GM19023 (cell line): Measurements from ENCODE around the gene WWTR1.

Source experiments
- ATAC-seq: cut with Tn5 transposase; IDR thresholded peaks from one replicate; pipeline ENCODE4 v1.9.1; 2021; ENCODE audit warnings: mild to moderate bottlenecking, moderate library complexity; ENCODE audit not compliant: unreplicated experiment

Gene WWTR1

DNA sequence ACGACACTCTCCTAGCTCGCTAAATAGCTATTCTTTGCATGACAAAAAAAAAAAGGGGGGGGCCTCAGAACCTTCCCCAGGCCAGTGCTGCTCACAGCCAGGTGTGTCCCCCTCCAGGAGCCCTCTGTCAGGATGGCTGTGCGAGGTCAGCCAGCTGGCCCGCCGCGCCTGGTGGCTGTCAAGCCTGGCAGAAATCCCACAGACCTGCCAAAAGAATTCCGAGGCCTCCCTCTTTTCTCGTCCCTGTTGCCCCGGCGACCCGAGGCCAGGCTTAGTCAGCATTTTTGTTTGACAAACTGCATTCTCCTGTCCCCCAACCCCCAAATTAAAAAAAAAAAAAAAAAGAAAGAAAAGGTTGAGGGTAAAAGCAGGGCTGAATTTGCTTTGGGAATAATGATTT, 121.4 kb downstream of the WWTR1 start:
- no peak for ATAC-seq

DNA sequence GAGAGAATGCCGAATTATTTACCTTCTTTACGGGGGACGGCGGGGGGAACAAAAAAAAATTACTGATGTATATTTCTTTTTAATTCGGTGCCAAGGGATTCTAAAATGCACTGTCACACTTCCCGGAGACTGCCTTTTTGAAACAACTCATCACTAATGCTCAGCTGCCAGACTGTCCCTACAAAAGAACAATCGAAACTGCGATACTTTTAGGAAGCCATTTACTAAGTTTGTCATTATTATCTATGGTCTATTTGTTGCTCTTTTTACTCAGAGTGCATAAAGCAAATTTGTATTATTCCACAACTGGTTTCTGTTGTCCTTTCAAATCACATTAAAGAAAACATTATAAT, 122.5 kb downstream of the WWTR1 start:
- no peak for ATAC-seq

DNA sequence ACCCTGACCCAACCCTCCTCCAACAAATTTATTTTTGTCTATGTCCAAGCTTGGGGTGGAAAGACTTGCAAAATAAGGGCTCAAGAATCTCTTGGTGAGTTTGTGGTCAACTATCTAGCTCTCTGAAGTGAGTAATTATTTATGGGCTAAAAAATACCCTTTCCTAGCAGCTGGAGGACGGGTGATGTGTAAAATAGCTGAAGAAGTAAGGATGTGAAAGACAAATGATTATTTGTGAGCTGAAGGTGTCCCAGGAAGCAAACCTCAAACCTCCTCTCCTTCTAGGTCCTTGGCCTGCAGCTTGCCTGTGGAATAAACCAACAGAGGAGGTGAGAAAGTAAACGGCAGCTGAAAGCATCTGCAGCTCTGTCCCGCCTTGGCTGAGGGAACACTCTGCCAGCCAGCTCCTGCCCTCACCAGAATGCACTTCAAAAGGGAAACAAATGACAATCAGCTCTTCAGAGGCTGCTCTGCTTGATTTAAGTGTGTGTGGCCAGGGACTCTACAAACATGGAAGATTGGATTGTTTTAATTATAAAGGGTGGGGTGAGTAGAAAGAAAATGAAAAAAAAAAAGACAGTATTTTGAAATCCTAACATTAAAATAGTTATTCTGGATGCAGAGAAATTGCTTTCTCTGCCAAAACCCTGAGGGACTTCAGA, 123.0 kb downstream of the WWTR1 start:
- no peak for ATAC-seq

DNA sequence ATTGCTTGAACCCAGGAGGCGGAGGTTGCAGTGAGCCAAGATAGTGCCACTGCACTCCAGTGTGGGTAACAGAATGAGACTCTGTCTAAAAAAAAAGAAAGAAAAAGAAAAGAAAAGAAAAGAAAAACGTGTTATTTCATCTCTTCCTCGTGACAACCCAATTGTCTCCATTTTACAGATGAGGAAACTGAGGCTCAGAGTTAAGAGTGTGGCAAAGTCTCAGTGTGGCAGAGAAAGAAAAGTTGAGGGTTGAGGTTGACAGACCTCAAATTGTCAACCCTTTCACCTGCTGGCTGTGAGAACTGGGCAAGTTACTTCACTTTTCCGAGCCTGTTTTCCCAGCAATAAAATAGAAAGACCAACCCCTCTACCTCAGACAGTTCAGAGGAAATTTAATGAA, 123.7 kb downstream of the WWTR1 start:
- ATAC-seq = no peak

DNA sequence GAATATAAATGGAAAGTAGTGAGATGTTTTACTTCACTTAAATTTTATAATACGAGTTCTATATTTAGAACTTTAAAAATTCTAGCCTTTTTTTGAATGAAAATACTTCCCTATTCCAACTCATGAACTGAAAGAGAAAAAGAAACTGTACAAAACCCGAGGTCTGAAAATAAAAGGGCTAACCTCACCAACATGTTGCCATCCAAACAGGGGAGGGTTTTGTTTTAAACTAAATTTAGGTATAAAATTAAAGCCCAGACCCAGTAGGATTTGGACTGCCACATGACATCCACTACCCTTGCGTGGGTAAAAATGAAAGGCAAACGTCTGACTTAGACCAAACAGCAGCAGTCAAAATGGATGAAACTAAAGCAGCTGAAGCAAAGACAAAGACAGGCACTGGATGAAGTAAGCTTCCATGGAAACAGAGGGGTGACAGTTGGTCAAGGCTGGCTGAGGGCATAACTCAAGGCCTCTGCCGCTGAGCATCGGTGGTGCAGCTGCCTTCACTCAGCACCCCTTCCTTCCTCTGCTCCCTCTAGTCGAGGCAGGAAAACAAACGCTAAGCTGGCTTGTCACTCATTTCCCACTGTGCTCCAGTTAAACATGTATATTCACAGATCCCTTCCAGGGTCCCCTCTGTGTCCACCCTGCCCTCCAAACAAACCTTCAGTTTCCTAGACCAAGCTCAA, 125.2 kb downstream of the WWTR1 start:
- ATAC-seq = peak; percentile 47

DNA sequence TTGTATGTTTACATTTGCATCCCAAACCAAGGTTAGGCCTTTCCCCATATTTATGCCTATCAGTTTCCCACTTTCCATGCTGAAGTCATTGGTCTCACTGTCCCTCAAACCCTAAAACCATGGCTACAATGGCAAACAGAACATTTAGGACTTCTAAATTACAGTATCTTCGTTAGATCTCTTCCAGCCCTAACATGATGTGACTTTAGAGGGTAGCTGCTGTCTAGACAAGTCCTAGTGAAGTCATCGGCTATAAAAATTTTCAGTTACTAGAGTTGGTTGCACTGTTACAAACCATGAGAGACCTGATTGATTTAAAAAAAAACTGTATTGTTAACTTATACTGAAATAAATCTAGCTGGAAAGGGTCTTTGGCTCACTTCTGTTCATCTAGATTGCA, 128.7 kb downstream of the WWTR1 start:
- ATAC-seq = no peak

DNA sequence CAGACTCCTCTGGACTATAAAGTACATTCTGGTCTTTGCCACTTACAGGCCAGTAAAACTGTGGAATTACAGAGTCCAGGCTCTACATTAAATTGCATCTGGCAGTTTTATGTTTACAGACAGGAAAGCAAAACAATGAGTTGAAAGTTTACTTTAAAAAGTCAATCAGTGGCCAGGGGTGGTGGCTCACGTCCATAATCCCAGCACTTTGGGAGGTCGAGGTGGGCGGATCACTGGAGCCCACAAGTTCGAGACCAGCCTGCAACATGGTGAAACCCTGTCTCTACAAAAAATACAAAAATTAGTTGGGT, 129.5 kb downstream of the WWTR1 start:
- ATAC-seq = no peak

DNA sequence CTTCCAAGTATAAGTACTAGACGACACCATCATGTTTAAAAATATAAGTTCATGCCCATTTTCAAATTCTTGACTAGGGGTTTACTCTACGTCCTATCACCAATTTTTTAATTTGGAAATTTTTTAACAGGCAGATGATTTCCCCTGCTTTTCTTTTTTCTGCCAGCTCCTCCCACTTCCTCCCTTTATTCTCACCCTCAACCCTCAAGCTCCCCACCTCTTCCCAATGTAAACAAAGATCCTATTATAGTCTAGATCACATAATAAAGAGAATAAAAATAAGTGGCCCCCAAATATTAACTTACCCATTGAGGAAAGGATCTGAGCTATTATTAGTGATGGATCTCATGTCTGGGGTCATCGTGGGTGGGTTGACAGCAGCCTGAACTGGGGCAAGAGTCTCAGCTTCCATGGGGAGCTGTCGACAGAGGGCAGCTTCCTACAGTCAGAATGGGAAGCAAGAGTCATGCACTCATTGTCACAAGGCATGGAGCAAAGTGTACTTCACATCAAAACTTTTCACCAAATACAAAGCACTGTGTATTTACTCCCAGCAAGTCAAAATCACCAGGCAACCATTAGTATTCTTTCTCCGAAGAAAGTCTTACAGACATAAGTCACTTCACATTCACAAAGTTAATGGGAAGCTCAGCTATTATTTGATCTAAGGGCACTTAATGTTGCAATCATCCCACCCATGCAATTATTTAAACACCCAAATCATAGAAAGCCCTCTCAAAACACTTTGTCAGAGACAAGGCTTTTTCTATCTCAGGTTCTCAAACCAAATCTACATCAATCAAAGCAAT, 130.1 kb downstream of the WWTR1 start:
- no peak for ATAC-seq

DNA sequence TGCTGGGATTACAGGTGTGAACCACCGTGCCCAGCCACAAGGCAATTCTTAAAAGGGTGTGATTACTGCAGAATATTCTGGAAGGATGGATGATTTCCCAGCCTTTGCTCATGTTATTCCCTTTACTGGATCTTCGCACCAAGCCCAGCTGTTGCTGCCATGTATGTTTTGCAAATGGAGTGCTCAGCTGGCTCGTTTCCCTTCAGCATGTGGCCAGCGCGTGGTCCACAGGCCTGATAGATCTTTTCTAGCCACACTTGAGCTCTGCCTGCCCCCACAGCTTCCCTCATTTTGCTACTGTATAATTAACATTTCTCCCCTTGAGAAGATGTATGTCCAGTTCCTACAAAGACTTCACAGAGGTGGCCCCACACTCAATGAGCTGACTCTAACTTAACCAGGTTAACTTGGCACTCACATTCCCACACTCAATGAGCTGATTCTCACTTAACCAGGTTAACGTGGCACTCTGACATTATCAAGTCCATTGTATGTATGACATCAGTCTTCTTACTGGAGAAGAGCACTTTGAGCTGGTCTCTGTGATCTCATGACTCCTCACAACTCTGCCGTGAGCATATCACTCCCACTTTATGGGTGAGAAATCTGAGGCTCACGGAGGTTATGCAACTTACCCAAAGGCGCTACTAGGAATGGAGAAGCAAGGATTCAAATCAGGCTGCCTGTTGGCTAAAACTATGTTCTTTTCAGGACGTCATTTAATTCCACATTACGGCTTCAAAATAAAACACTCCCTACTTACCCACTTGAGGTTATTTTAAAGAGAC, 134.1 kb downstream of the WWTR1 start:
- no peak for ATAC-seq

DNA sequence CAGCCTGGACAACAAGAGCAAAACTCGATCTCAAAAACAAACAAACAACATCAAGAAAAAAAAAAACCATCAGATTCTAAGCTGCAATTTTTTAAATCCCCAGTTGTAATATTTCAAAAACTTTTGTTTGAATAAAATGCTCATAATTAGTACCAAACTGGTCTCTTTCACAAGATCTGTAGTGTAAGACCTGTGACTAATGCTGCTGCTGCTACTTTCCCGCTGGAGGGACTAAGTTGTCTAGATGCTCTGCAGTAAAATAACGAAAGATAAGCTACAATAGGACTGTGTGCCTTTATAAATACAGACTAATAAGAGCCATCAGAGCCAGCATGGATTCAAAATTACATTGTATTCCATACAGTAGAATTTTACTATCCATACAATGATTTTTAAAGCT, 137.9 kb downstream of the WWTR1 start:
- ATAC-seq = no peak

DNA sequence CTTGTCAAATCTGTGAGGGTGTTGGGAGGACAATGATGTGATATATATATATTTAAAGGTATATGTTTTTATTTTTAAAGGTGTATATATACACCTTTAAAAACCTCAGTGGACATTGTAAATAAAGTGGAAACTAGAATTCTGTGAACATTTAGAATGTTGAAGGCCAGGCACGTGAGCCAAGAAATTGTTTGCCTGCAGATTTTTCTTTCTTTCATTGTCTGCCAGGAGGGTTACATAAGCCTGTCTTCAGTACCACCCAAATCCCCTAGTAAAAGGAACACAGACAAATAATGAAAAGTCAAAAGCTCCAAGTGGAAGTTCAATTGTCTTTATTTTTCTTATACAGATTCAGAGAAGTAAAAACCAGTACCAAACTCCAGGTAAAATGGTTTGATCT, 140.9 kb downstream of the WWTR1 start:
- no peak for ATAC-seq

DNA sequence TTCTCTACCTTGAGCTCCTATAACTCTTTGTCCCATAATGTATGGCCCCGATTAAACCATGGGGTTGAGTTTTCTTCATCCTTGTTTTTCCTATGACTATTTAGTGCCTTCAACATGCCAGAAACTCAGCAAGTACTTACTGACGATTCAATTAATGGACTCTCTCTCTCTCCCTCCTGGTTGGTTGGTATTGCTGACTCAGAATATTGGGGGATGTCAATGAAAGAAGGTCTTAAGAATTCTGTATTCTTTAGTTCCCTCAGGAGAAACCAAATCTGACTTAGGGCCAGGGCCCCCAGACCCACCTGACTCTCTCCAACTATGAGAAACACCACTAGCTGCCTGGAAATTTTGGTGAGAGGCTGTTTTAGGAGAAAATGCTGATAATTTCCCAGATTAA, 142.6 kb downstream of the WWTR1 start:
- ATAC-seq = no peak

DNA sequence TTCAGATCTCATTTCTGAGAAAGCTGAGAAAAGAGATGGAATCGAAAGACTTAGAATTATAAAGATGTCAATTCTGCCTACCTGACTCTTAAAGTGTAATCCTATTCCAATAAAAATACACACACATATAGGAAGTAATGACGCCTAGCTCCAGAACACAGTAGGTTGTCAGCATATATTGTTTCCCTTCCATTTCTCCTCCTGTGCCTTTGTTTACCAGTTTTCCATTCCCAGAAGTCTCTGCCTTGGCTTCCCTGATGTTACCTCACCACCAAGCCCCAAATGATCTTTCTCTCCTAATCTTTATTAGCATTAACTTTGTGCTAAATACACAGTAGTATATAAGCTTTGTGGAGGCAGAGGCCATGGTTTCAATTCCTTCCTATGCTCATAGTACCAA, 143.4 kb downstream of the WWTR1 start:
- no peak for ATAC-seq

DNA sequence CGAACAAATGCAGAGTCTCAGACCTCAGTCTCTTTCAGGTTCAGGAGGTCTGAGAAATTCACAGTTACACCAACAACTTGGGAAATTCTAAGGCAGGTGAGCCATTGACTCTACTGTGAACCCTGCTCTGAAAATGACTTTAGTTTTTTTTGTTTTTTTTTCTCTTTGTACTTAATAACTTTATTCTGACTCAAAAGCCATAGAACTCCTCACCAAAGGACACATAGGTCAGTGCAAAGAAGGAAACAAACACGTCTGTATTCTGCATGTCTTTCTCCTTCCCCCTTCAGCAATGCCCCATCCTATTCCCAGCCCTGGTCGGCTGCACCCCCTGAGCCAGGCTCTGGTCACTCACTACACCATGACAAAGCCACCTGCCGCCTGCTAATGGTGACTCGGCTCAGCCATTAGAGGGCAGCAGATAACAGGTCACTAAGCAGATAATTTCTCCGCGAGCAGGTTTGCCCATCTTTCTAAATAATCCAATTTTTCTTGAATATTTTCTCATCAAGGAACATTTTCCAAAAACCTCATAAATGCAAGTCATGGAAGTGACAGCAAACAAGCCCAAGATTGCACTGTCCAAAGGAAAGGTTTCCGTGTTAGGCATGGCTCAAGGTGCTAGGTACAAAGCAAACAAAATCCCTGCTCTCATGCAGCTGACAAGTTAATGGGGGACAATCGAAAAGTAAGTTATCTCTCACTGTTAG, 145.6 kb downstream of the WWTR1 start:
- ATAC-seq = peak; percentile 73

DNA sequence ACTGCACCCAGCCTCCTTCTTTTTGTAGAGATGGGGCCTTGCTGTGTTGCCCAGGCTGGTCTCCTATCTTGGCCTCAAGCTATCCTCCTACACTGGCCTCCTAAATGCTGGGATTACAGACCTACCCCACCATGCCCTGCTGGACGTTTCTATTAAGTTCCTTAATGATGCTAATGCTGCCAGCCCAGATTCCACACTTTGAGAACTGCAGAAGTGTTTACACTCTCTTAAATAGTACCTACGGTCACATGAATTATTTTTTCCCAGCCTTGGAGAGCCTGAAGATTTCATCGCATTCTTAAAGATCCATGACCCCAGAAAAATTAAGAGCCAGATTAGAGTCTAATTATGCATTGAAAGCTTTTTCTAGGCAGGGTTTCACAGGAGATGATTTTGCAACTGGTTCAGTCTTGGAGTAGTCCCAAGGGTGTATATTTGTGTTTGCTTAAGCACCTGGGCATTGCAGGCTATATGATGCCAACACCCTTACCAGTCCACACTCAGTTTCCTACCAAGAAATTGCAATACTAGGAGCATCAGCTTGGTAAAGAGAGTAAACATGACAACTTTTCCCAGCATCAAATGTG, 146.7 kb downstream of the WWTR1 start:
- ATAC-seq = no peak

DNA sequence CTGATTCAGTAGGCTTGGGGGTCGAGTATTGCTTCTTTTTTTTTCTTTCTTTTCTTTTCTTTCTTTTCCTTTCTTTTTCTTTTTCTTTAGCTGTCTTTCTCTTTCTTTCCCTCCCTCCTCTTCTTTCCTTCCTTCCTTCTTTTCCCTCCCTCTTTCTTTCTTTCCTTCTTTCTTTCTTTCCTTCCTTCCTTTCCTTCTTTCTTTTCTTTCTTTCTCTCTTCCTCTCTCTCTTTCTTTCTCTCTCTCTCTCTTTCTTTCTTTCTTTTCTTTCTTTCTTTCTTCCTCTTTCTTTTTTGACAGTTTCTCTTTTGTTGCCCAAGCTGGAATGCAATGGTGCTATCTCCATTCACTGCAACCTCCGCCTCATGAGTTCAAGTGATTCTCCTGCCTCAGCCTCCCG, 147.3 kb downstream of the WWTR1 start:
- ATAC-seq = no peak

DNA sequence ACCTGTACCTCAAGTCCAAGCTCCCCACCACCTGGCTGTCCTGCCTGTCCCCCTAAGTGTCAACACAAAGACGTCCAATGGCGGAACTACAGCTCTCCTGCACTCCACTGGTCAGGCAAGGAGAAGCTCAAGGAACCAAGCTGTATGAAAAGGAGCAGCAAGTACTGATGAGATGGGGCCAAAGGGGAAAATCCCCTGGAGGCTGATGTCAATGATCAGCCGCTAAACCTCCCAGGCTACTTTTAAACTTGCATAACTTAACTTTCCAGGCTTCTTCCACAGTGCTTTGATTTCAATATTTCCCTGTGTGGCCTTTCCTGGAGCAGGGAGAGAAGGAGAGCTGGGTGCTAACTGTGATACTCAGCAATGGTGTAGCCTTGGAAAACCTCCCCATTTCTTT, 148.3 kb downstream of the WWTR1 start:
- ATAC-seq = no peak

DNA sequence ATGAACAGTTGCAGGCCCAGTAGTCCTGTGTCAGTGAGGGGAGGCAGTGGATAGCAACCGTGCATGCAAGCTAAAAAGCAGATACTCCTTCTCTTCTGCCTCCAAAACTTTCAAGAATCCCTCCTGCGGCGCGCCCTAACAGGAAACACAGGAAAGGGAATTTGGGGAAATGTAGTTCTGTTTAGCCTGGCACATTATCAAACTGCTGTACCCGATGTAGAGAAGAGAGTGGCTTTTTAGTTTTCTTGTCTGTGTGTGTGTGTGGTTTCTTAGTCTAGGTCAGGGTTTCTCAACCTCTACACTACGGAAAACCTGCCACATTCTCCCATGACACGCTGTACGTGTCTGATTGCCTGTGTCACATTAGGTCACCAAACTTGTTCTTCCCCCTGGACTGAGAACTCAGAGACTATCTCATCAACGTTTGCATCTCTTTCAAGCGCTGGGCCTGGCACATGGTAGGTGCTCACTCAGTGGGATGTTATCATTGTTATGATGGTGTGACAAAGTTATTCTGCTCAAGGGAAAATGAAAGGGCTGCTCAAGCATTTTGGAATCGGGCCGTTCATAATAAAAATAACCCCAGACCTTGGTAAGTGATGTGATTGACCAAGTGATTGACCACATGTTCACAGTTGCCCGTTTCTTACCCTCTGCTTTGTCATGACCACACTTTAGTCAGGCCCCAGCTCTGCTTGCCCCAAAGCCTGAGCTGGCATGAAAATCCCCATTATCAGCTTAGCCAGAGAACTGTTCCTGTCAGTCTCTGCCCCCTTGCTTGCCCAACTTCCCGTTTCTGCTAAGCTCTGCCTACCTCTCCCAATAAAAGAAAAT, 150.1 kb downstream of the WWTR1 start:
- ATAC-seq = no peak

DNA sequence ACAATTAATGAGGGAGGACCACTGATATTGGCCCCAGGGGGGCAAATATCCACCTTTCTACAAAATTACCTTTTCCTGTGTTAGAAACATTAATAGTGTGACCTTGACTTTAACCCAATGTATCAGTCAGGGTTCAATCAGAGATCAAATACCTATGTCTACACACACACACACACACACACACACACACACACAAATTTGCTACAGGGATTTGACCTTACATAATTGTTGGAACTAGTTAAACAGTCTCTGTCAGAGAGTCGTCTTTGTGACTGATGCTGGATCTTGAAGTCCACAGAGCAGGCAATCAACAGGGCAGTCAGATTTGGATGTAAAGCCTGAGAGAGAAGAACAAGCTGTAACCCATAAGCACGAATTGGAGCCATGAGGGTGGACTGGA, 150.9 kb downstream of the WWTR1 start:
- ATAC-seq = no peak

DNA sequence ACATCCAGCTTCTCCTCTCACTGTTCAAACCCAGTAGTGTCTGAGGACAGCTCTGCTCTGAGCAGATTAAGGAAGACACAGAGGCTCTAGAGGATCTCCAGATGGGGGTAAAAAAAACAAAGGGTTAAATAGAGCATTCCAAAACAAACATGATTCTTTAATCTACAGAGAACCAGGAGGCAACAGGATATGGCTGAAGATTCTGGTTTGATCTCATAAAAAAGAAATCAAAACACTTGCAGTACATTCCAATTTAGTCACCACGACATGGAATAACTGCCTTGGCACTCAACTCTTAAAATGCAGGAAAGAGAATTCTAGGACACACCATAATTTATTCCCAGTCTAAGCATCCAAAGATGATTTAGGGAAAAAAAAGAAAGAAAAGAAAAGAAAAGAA, 151.3 kb downstream of the WWTR1 start:
- no peak for ATAC-seq
